GM12878 (cell line): ENCODE results near the gene MAP3K6. TPM values are rescaled to one million over a fixed set of nuclear protein-coding genes. Genes with fewer than 3 reads are reported as not detected.

Experiments used
- CHD2 ChIP-seq: IDR thresholded peaks from 2 replicates; pipeline ENCODE4 v1.6.1; 2011; ENCODE audit warnings: low read depth, low read length, improper control_type of control experiment, borderline replicate concordance
- CREB1 ChIP-seq: IDR thresholded peaks from 2 replicates; pipeline ENCODE4 v1.6.1; 2012; ENCODE audit warnings: low read depth, mild to moderate bottlenecking, inconsistent platforms
- FOS ChIP-seq: IDR thresholded peaks from 3 replicates; pipeline ENCODE4 v1.6.1; 2011; ENCODE audit warnings: borderline replicate concordance; ENCODE audit not compliant: insufficient read length; ENCODE audit errors: extremely low read depth
- HCFC1 ChIP-seq: fragments of 150-350 bp; IDR thresholded peaks from 2 replicates; pipeline ENCODE4 v1.6.1; 2014; ENCODE audit warnings: low read length
- MEF2A ChIP-seq: IDR thresholded peaks from 2 replicates; pipeline ENCODE4 v1.6.1; 2011; ENCODE audit warnings: low read depth, mild to moderate bottlenecking, low read length, moderate library complexity; ENCODE audit not compliant: insufficient read depth
- NBN ChIP-seq: fragments of 450-650 bp; IDR thresholded peaks from 2 replicates; pipeline ENCODE4 v1.6.1; 2016
- NFIC ChIP-seq: IDR thresholded peaks from 2 replicates; pipeline ENCODE4 v1.6.1; 2012; ENCODE audit warnings: low read depth, mild to moderate bottlenecking, inconsistent platforms, low read length, moderate library complexity
- NRF1 ChIP-seq: conservative IDR thresholded peaks from 2 replicates; pipeline ENCODE4 v1.6.1; 2011; ENCODE audit warnings: mild to moderate bottlenecking, low read depth, low read length, improper control_type of control experiment
- PAX8 ChIP-seq: fragments of 450-650 bp; IDR thresholded peaks from 2 replicates; pipeline ENCODE4 v1.6.1; 2017; ENCODE audit warnings: mild to moderate bottlenecking, moderate library complexity
- RAD21 ChIP-seq: IDR thresholded peaks from 2 replicates; pipeline ENCODE4 v1.6.1; 2011; ENCODE audit warnings: mild to moderate bottlenecking, low read depth, low read length, moderate library complexity; ENCODE audit not compliant: insufficient read depth
- SREBF2 ChIP-seq: IDR thresholded peaks from 2 replicates; pipeline ENCODE4 v1.6.1; 2012; ENCODE audit warnings: mild to moderate bottlenecking, low read length
- TAF1 ChIP-seq: IDR thresholded peaks from 2 replicates; pipeline ENCODE4 v1.6.1; 2011; ENCODE audit warnings: mild to moderate bottlenecking, low read depth, low read length, borderline replicate concordance
- TBL1XR1 ChIP-seq: IDR thresholded peaks from 2 replicates; pipeline ENCODE4 v1.6.1; 2012; ENCODE audit warnings: low read depth, low read length, improper control_type of control experiment
- YY1 ChIP-seq: IDR thresholded peaks from 2 replicates; pipeline ENCODE4 v1.6.1; 2011; ENCODE audit warnings: low read depth, mild to moderate bottlenecking, low read length
- ZBED1 ChIP-seq: IDR thresholded peaks from 2 replicates; pipeline ENCODE4 v1.6.1; 2016; ENCODE audit warnings: borderline replicate concordance
- ZNF207 ChIP-seq: fragments of 450-650 bp; IDR thresholded peaks from 2 replicates; pipeline ENCODE4 v1.6.1; 2014; ENCODE audit warnings: antibody characterized with exemption, mild to moderate bottlenecking, borderline replicate concordance
- ZNF274 ChIP-seq: IDR thresholded peaks from one replicate; pipeline ENCODE4 v1.8.0; 2011; ENCODE audit not compliant: insufficient read length, insufficient read depth
- ZNF622 ChIP-seq: fragments of 450-650 bp; IDR thresholded peaks from 2 replicates; pipeline ENCODE4 v1.6.1; 2017; ENCODE audit warnings: mild to moderate bottlenecking, inconsistent platforms
- ZZZ3 ChIP-seq: IDR thresholded peaks from 2 replicates; pipeline ENCODE4 v1.6.1; 2011; ENCODE audit warnings: low read depth; ENCODE audit not compliant: control insufficient read depth, insufficient read length
- polyA plus RNA-seq, 11 experiments: library from polyadenylated mRNA; depleted of rRNA in 4 of 11; unstranded in 6 of 11; stranded (reverse) in 5 of 11; fragments of >200 nt; fragmentation: Nextera tagmentation in 4 of 11; fragmentation: Illumina TruSeq in 1 of 11; extraction: Ambion mirVana in 4 of 11; extraction: Trizol in 1 of 11; gene quantifications; 1 replicate in 1 of 11; 2 replicates in 10 of 11; pipeline versions ENCODE4 v1.2.1 to v1.2.3, GENCODE V29; 2011 to 2016; ENCODE audit warnings: inconsistent platforms in 2 of 11, missing spikeins in 2 of 11, low read depth in 1 of 11
- total RNA-seq, 4 experiments: library from RNA; depleted of rRNA in 3 of 4; stranded (reverse); fragments of >200 nt in 3 of 4; fragmentation: Illumina TruSeq in 1 of 4; extraction: Trizol in 1 of 4; gene quantifications; 2 replicates each; pipeline versions ENCODE4 v1.2.1 to v1.2.3, GENCODE V29; 2013 to 2021
- TF ChIP-seq, protein P1 (sequence below): fragments of 450-650 bp; IDR thresholded peaks from 2 replicates; pipeline ENCODE4 v1.6.1; 2014; ENCODE audit warnings: mild to moderate bottlenecking
- TF ChIP-seq, protein P2 (sequence below): IDR thresholded peaks from 2 replicates; pipeline ENCODE4 v1.6.1; 2011; ENCODE audit warnings: borderline replicate concordance, low read depth, mild to moderate bottlenecking, moderate library complexity, low read length; ENCODE audit not compliant: insufficient read depth, poor library complexity, severe bottlenecking
- TF ChIP-seq, protein P3 (sequence below): fragments of 450-650 bp; IDR thresholded peaks from 2 replicates; pipeline ENCODE4 v1.6.1; 2017; ENCODE audit warnings: mild to moderate bottlenecking, low read depth, inconsistent platforms; ENCODE audit not compliant: poor library complexity, severe bottlenecking
- TF ChIP-seq, protein P4 (sequence below): fragments of 450-650 bp; IDR thresholded peaks from 2 replicates; pipeline ENCODE4 v1.6.1; 2017; ENCODE audit warnings: low read depth, mild to moderate bottlenecking, moderate library complexity
- TF ChIP-seq, protein P5 (sequence below): fragments of 450-650 bp; IDR thresholded peaks from 2 replicates; pipeline ENCODE4 v1.6.1; 2017; ENCODE audit warnings: mild to moderate bottlenecking

The MAP3K6 gene
- total and polyA plus RNA-seq, 10 of the 15 experiments (the other 5 are each of a cell fraction or from before 2014, with no cell fraction given), result 0.15 to 3.4 (median 1.2) TPM; not detected in 1

DNA sequence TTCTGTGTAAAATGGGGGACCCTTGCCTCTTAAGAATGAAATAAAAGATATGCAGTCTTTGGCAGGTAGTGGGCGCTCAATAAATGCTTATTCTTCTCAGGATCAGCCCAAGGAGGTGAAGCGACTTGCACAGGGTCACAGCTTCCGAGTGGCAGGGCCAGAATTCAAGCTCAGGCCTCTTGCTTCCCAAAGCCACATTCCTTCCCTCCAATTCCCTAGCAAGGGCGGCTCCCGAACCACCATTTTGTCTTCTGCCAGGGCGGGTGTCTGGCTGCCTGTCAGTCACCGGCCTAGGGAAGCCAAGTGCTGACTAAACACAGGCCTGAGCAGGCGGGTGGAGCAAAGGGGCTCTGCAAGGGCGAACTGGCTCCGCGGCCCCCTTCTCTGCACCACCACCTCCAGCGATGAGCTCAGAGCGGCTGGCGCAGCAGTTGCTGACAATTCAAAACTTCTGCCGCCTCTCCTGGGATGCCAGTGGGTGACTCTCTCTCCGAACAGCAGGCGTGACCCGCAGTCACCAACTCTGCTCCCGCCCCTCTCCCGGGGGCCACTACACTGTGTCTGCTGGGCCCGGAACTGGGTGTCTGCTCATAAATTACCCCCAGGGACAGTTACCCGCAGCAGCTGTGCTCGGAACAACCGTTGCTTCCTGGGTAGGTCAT lies 36.4 kb upstream of the MAP3K6 start (continued):
- TF ChIP-seq MEF2A, result no peak
- TF ChIP-seq, protein P1, sequence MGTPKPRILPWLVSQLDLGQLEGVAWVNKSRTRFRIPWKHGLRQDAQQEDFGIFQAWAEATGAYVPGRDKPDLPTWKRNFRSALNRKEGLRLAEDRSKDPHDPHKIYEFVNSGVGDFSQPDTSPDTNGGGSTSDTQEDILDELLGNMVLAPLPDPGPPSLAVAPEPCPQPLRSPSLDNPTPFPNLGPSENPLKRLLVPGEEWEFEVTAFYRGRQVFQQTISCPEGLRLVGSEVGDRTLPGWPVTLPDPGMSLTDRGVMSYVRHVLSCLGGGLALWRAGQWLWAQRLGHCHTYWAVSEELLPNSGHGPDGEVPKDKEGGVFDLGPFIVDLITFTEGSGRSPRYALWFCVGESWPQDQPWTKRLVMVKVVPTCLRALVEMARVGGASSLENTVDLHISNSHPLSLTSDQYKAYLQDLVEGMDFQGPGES, result no peak
- TF ChIP-seq PAX8, result no peak
- no peak for TF ChIP-seq NFIC
- TF ChIP-seq SREBF2, result no peak
- TF ChIP-seq, protein P2, sequence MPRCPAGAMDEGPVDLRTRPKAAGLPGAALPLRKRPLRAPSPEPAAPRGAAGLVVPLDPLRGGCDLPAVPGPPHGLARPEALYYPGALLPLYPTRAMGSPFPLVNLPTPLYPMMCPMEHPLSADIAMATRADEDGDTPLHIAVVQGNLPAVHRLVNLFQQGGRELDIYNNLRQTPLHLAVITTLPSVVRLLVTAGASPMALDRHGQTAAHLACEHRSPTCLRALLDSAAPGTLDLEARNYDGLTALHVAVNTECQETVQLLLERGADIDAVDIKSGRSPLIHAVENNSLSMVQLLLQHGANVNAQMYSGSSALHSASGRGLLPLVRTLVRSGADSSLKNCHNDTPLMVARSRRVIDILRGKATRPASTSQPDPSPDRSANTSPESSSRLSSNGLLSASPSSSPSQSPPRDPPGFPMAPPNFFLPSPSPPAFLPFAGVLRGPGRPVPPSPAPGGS, result peak; percentile 36
- TF ChIP-seq ZNF274, result no peak
- TF ChIP-seq, protein P3, sequence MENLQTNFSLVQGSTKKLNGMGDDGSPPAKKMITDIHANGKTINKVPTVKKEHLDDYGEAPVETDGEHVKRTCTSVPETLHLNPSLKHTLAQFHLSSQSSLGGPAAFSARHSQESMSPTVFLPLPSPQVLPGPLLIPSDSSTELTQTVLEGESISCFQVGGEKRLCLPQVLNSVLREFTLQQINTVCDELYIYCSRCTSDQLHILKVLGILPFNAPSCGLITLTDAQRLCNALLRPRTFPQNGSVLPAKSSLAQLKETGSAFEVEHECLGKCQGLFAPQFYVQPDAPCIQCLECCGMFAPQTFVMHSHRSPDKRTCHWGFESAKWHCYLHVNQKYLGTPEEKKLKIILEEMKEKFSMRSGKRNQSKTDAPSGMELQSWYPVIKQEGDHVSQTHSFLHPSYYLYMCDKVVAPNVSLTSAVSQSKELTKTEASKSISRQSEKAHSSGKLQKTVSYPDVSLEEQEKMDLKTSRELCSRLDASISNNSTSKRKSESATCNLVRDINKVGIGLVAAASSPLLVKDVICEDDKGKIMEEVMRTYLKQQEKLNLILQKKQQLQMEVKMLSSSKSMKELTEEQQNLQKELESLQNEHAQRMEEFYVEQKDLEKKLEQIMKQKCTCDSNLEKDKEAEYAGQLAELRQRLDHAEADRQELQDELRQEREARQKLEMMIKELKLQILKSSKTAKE, result no peak
- TF ChIP-seq ZBED1, result no peak; the same call in 1 of the 2 replicates
- no peak for TF ChIP-seq ZNF622
- 0 out of 2 replicates have a peak, but pooled peaks have one; percentile 25 for TF ChIP-seq CREB1
- TF ChIP-seq TAF1, result no peak
- TF ChIP-seq RAD21, result peak; percentile 75
- TF ChIP-seq ZNF207, result no peak
- TF ChIP-seq CHD2, result no peak
- no peak for TF ChIP-seq TBL1XR1
- TF ChIP-seq, protein P4, sequence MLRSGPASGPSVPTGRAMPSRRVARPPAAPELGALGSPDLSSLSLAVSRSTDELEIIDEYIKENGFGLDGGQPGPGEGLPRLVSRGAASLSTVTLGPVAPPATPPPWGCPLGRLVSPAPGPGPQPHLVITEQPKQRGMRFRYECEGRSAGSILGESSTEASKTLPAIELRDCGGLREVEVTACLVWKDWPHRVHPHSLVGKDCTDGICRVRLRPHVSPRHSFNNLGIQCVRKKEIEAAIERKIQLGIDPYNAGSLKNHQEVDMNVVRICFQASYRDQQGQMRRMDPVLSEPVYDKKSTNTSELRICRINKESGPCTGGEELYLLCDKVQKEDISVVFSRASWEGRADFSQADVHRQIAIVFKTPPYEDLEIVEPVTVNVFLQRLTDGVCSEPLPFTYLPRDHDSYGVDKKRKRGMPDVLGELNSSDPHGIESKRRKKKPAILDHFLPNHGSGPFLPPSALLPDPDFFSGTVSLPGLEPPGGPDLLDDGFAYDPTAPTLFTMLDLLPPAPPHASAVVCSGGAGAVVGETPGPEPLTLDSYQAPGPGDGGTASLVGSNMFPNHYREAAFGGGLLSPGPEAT, result no peak
- TF ChIP-seq, protein P5, sequence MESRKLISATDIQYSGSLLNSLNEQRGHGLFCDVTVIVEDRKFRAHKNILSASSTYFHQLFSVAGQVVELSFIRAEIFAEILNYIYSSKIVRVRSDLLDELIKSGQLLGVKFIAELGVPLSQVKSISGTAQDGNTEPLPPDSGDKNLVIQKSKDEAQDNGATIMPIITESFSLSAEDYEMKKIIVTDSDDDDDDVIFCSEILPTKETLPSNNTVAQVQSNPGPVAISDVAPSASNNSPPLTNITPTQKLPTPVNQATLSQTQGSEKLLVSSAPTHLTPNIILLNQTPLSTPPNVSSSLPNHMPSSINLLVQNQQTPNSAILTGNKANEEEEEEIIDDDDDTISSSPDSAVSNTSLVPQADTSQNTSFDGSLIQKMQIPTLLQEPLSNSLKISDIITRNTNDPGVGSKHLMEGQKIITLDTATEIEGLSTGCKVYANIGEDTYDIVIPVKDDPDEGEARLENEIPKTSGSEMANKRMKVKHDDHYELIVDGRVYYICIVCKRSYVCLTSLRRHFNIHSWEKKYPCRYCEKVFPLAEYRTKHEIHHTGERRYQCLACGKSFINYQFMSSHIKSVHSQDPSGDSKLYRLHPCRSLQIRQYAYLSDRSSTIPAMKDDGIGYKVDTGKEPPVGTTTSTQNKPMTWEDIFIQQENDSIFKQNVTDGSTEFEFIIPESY, result no peak
- no peak for TF ChIP-seq NRF1
- TF ChIP-seq FOS, result no peak
- peak; percentile 39; the same call in 1 of the 2 replicates for TF ChIP-seq YY1
- no peak for TF ChIP-seq ZZZ3
- TF ChIP-seq NBN, result no peak
- no peak for TF ChIP-seq HCFC1
